SK-N-DZ (cell line): Measurements from ENCODE around the gene PDE10A.

Experiments used
- small RNA-seq, 2 experiments: library from RNA; depleted of rRNA; stranded (forward); fragments of <200 nt; gene quantifications; one replicate each; pipeline ENCODE3, GENCODE V24; 2014

PDE10A gene

Small RNA genes within 50 kb of the gene (small RNA-seq; reads per million reads assigned to genes)
- gene RNA5SP226: 0 to 0.13 reads per million in 2 experiments
